Stimulated activated CD4-positive, alpha-beta T cell treated with anti-CD3 and anti-CD28 coated beads, TNF-alpha, amount 100 ng/mL, for 48 hours (primary cell): ENCODE results near the gene LMAN1L.
A peak's percentile ranks its signal among the peaks of the same experiment; 100 is the strongest.

Experiments
- DNase-seq, 3 donors: peaks; one replicate each; pipeline ENCODE4 v3.0.0-alpha.2; 2020; ENCODE audit warnings: low read depth in 3 of 3

The LMAN1L gene

GRCh38 chr15:74816624-74817369 lies 4.2 kb downstream of the LMAN1L start:
- no peak for DNase-seq

GRCh38 chr15:74817370-74817737 lies 4.7 kb downstream of the LMAN1L start:
- DNase-seq = no peak

DNA sequence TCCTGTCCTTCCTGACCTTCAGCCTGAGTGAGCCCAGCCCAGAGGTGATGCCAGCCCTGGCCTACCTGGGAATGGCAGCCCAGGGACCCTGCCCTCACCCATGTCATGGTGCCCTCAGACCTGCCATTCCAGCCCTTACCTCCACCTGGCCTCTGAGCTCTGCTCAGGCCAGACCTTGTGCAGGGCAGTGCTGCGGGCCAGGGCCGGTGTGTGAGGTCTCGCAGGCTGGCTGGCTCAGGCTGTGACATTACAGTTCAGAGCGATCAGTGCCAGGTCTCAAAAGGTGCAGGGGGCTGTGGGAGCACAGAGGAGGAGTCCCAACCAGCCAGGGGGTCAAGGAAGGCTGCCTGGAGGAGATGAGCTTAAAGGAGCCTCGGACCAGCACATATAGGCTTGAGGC lies 7.4 kb downstream of the LMAN1L start:
- no peak for DNase-seq

DNA sequence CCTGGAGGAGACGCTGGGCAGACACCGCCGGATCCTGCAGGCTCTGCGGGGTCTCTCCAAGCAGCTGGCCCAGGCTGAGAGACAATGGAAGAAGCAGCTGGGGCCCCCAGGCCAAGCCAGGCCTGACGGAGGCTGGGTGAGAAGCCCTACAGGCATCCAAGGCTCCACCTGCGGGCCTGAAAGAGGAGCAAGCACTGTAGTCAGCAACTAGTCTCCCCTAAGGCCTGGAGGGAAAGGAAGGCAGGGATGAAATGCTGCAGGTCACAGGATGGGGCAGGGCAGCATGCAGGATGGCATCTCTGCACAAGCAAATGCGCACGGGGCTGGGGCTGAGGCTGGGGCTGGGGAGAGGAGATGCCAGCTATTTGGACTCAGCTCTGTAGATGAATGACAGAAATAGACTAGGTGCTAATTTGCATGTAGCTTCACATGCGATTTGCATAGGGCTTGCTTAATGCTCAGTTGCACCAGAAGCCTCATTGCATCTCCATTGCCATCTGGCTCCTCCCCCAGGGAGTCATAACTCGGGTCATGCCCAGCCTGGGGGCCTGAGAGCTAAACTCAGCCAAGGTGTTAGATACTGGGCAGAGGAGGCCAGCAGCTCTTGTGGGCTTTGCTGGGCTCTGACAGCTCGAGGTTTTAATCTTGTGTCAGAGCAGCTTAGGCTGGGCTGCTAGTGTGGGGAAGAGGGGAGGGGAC lies 8.6 kb downstream of the LMAN1L start:
- no peak for DNase-seq

GRCh38 chr15:74821790-74822158 lies 9.1 kb downstream of the LMAN1L start:
- no peak for DNase-seq

- DNase-seq = no peak
Measured at GRCh38 chr15:74822233-74822632, 9.6 kb downstream of the LMAN1L start.

DNA sequence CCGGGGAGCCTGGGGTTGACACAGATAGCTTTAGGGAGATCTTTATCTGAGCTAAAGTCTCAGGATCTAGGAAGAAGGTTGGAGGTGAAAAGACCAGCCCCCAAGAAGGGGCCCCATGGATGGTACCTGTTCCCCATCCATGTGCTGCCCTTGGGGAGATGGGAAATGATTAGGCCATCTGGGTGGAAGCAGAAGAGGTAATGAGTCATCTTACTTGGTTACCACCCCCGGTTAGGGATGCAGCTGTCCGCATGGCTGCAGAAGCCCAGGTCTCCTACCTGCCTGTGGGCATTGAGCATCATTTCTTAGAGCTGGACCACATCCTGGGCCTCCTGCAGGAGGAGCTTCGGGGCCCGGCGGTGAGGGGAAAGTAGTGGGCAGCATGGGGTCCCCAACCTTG lies 10.7 kb downstream of the LMAN1L start:
- no peak for DNase-seq

GRCh38 chr15:74824976-74825375 lies 12.3 kb downstream of the LMAN1L start:
- no peak for DNase-seq

DNA sequence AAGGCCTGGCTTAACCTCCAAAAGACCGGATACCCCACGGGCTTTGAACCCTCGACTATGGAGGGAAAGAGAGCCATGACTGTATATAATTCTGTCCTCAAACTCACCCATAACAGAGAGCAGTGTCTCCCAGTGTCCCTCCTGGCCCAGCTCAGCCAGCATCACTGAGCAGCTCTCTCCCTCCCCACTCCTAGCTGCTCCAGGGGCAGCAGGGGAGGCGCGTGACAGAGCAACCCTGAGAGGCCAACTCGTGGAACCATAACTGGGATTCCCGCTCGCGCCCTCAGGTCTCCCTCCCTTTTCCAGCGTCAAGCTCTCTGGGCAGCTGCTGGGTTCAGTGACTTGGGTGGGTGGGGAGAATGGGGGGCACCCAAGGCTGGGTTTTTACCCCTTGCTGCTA lies 13.2 kb downstream of the LMAN1L start:
- no peak for DNase-seq

GRCh38 chr15:74826364-74826819 lies 13.8 kb downstream of the LMAN1L start, which contains the start of gene CPLX3:
Gene CPLX3, plus strand, starts transcription at chr15:74826627. Its CDS starts 77 bp downstream, at chr15:74826704.
- DNase-seq = peak in 1 of 3 donors; percentile 33

DNA sequence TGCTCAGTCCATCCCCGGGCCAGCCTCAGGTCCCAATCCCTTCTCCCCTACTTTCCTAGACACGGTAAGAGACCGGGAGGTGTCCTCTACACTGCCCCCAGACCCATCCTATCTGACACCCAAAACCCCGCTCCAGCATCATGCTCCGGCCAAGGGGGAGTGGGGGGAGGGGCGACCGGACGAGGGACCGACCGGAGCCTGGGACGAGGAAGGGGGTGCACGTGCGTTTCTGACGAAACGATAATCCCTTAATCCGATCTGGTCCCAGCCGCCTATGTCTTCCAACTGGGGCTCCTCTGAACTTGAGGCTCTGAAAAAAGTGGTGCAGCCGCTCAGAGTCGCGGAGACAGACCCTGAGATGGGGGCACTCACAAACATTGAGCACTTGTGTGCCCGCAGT lies 14.3 kb downstream of the LMAN1L start:
- DNase-seq = no peak

DNA sequence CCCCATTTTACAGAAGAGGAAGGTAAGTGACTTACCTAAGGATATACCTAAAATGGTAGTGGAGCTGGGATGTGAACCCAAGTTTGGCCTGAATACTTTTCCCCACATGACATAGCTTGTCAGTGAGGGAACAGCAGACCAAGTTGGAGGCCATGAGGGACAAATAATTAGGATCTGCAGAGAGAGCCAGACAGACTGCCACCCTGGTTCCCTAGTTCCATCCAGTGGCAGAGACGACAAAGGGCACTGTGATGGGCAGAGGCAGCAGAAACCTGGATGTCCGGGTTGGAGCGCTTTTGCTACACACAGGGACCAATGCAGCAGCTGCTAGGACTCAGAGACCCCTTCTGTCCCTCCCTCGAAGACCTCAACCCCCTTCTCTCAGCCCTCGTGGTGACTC lies 15.0 kb downstream of the LMAN1L start:
- DNase-seq = no peak

DNA sequence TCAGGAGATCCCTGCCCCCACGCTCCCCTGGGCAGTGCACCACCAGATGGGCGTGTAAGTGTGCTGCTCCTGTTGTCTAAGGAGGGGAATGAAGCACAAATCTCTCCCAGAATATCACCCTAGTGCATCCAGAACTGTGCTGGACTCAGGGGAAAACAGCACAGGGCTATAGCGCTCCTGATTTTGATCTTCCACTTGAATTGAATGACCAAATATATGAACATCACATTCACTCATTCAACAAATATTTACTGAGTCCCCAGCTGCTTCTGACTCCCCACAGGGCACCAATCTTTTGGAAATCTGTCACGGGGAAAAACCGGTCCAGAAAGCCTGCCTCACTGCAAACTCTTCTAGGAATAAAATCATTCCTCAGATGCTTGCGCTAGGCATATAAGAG lies 16.2 kb downstream of the LMAN1L start:
- DNase-seq = no peak

GRCh38 chr15:74829486-74829885 lies 16.9 kb downstream of the LMAN1L start:
- DNase-seq = no peak

GRCh38 chr15:74829991-74830390 lies 17.4 kb downstream of the LMAN1L start:
- no peak for DNase-seq

GRCh38 chr15:74830868-74831267 lies 18.2 kb downstream of the LMAN1L start:
- no peak for DNase-seq

GRCh38 chr15:74831813-74832495 lies 19.3 kb downstream of the LMAN1L start:
- DNase-seq = no peak

DNA sequence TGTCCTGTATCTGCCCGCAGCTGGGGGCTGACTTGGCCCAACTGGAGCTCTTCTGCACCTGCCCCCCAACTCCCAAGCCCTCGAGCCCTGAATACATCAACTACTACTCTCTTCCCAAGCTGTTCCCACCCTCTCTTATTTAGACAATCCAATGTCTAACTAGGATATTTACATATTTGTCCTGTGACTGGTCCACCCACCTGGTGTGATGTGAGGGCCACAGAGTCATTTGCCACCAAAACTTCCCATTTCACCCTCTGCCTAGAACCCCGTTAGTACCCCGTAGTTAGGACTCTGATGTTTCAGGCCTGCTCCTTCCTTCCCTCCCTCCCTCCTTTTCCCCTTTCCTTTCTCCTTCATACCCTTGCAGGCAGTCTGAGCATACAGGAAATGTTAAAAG lies 20.2 kb downstream of the LMAN1L start:
- no peak for DNase-seq

DNA sequence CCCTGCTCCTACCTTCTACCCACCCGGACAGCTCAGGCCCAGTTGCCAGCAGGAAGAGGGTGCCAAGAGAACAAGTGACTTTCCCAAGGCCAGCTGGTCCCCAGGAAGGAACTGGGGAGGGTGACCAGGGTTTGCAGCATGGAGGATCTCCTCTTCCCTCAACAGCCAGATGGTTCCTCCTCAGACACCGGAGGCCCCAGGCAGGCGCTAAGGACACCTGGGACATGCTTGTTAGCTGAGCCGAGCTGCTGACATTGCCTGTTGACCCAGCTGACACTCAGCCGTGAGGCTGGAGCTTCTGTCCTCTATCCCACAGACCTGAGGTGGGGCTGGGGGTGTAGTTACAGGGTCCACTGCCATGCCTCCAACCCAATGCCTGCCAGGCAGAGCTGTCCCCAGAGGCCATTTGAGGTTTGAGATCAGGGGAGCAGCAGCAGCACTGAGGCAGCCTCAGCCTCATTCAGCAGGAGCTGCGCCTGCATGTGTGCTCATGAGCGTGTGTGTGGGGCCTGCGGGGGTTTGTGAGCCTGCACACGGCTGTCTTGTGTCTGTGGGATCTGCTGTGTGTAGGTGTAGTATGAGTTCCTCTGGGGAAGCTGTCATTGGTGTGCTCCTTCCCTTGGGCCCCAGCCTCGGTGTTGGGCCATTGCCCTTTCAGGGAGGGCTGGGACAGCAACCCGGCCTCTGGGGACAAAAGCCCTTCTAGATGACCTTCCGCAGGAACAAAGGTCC lies 20.9 kb downstream of the LMAN1L start:
- DNase-seq = no peak

DNA sequence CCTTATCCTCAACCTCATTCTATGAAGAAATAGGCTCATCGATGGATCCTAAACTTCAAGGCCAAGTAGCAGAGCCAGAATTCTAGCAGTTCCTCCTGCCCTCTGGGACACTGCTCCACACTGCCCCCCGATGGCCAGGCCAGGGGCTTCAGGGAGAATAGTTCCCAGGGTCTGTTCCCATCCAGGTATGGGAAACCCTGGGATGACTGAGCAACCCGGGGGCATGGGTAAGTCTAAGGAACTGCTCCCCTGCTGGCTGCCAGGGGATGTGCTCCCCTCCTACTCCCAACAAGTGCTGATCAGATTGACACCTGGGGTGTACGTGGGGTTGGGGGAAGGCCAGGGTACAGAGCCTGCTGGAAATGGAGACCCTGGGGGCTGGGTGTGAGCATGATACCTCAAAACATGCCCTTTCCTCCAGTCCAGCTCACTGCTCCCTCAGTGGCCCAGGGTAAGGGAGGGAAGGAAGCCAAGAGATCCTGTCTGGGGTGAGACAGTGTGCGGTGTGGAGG lies 22.7 kb downstream of the LMAN1L start:
- DNase-seq = peak in 2 of 3 donors; percentile 31 to 32

GRCh38 chr15:74836846-74837245 lies 24.2 kb downstream of the LMAN1L start:
- no peak for DNase-seq
